HepG2 (cell line): ENCODE data around the gene SAMD4A. TPM values are rescaled to one million over a fixed set of nuclear protein-coding genes. Genes with fewer than 3 reads are reported as not detected.

Experiments
- ATAC-seq: fragments of 200-7000 bp; cut with Tn5 transposase; 3 replicates; pipeline ENCODE4 v1.9.1; 2020; ENCODE audit warnings: mild to moderate bottlenecking, moderate library complexity
- BruUV-seq: library from RNA; stranded (reverse); fragments of 400-500 nt; replicated peaks from 2 replicates; lab custom pipeline; 2021; lab: Mats Ljungman, UMichigan
- CTCF ChIA-PET: fragments of 300-600 bp; formaldehyde crosslinking; extraction: SDS; loops from one replicate; lab custom pipeline; 2021; ENCODE audit warnings: low total read pairs, inconsistent platforms, low intra/inter-chr PET ratio; lab: Yijun Ruan, JAX
- POLR2A ChIA-PET: fragments of 350-600 bp; sonication (Branson Sonifier 250); formaldehyde crosslinking; loops from one replicate; lab custom pipeline; 2020; ENCODE audit warnings: antibody characterized with exemption, inconsistent platforms; lab: Yijun Ruan, JAX
- DNase-seq: peaks from one replicate; pipeline ENCODE4 v3.0.0-alpha.2; 2015; ENCODE audit warnings: low spot score
- FAIRE-seq: peaks from 3 replicates; lab custom pipeline; 2011; peaks lifted over from hg19 to GRCh38; lab: Jason Lieb, UNC
- H2AFZ ChIP-seq: one replicate; pipeline ENCODE4 v1.6.1; 2011; ENCODE audit warnings: low read length, inconsistent platforms
- H3K27ac ChIP-seq: fragments of 300-600 bp; 3 replicates; pipeline ENCODE4 v1.8.0; 2011; ENCODE audit warnings: mixed run types, mild to moderate bottlenecking, mixed read lengths, low read length, inconsistent platforms; ENCODE audit not compliant: insufficient read depth; ENCODE audit errors: extremely low read length
- H3K27me3 ChIP-seq, 2 experiments: fragments of 200-600 bp in 1 of 2; 2 replicates in 1 of 2; 3 replicates in 1 of 2; pipeline versions ENCODE4 v1.6.0 to v1.8.0; 2011; ENCODE audit warnings: low read length in 2 of 2, mild to moderate bottlenecking in 2 of 2, moderate library complexity in 2 of 2, inconsistent platforms in 1 of 2; ENCODE audit not compliant: insufficient read depth in 2 of 2, control insufficient read depth in 1 of 2
- H3K36me3 ChIP-seq, 2 experiments: fragments of 200-600 bp in 1 of 2; replicated peaks in 1 of 2; 2 replicates in 1 of 2; 3 replicates in 1 of 2; pipeline versions ENCODE4 v1.5.1 to v1.8.0; 2011; ENCODE audit warnings: low read length in 2 of 2, inconsistent platforms in 1 of 2; ENCODE audit not compliant: insufficient read depth in 2 of 2, control insufficient read depth in 1 of 2
- H3K4me1 ChIP-seq: 2 replicates; pipeline ENCODE4 v1.5.1; 2012; ENCODE audit warnings: low read length, inconsistent platforms; ENCODE audit not compliant: insufficient read depth
- H3K4me2 ChIP-seq: 2 replicates; pipeline ENCODE4 v1.6.0; 2011; ENCODE audit warnings: low read depth, low read length, inconsistent platforms
- H3K4me3 ChIP-seq, 3 experiments: fragments of 200-600 bp in 1 of 3; sonication (generic), shearing (Covaris generic) in 1 of 3; replicated peaks in 1 of 3; 2 replicates each; pipeline ENCODE4 v1.5.1; 2011 to 2016; ENCODE audit warnings: low read length in 3 of 3, inconsistent platforms in 2 of 3, low read depth in 2 of 3, mild to moderate bottlenecking in 2 of 3, control low read depth in 1 of 3, mixed read lengths in 1 of 3; ENCODE audit not compliant: insufficient read depth in 1 of 3
- H3K79me2 ChIP-seq: one replicate; pipeline ENCODE4 v1.6.1; 2011; ENCODE audit warnings: low read length, inconsistent platforms; ENCODE audit not compliant: insufficient read depth
- H3K9ac ChIP-seq: 2 replicates; pipeline ENCODE4 v1.6.0; 2011; ENCODE audit warnings: mild to moderate bottlenecking, low read depth, low read length, inconsistent platforms; ENCODE audit not compliant: insufficient read depth
- H3K9me3 ChIP-seq: 2 replicates; pipeline ENCODE4 v1.5.1; 2012; ENCODE audit warnings: mild to moderate bottlenecking, low read length
- H4K20me1 ChIP-seq: 2 replicates; pipeline ENCODE4 v1.6.0; 2011; ENCODE audit warnings: inconsistent platforms, mild to moderate bottlenecking, low read length, moderate library complexity; ENCODE audit not compliant: insufficient read depth
- ARID4A ChIP-seq: sonication (generic); formaldehyde crosslinking; IDR thresholded peaks from 2 replicates; pipeline ENCODE4 v1.5.0; 2020; ENCODE audit warnings: mild to moderate bottlenecking, missing genetic modification reagents, borderline replicate concordance
- ATF4 ChIP-seq, 2 experiments: fragments of 450-650 bp in 1 of 2; sonication (generic) in 1 of 2; formaldehyde crosslinking; IDR thresholded peaks; 2 replicates each; pipeline versions ENCODE4 v1.5.0 to v1.8.0; 2020 to 2022; ENCODE audit warnings: mild to moderate bottlenecking in 1 of 2, missing genetic modification reagents in 1 of 2
- ETV6 ChIP-seq: sonication (generic); formaldehyde crosslinking; conservative IDR thresholded peaks from 2 replicates; pipeline ENCODE4 v1.4.0; 2020; ENCODE audit warnings: missing genetic modification reagents
- NBN ChIP-seq: fragments of 450-650 bp; conservative IDR thresholded peaks from 2 replicates; pipeline ENCODE4 v1.6.1; 2017
- SMAD1 ChIP-seq: sonication (generic); formaldehyde crosslinking; IDR thresholded peaks from 2 replicates; pipeline ENCODE4 v1.4.0; 2020; ENCODE audit warnings: missing genetic modification reagents, low read depth, mild to moderate bottlenecking, borderline replicate concordance
- TERF1 ChIP-seq: sonication (generic); formaldehyde crosslinking; IDR thresholded peaks from 2 replicates; pipeline ENCODE4 v1.8.0; 2022; ENCODE audit warnings: mild to moderate bottlenecking, missing genetic modification reagents, moderate library complexity
- UBTF ChIP-seq: sonication (generic); formaldehyde crosslinking; IDR thresholded peaks from 2 replicates; pipeline ENCODE4 v1.4.0; 2020; ENCODE audit warnings: mild to moderate bottlenecking, missing genetic modification reagents
- ZBTB38 ChIP-seq: sonication (generic); formaldehyde crosslinking; IDR thresholded peaks from 2 replicates; pipeline ENCODE4 v1.5.1; 2020; ENCODE audit warnings: mild to moderate bottlenecking, missing genetic modification reagents
- ZMYM4 ChIP-seq: sonication (generic); formaldehyde crosslinking; IDR thresholded peaks from 2 replicates; pipeline ENCODE4 v1.8.1; 2023; ENCODE audit warnings: mild to moderate bottlenecking, missing genetic modification reagents
- ZNF24 ChIP-seq: fragments of 450-650 bp; IDR thresholded peaks from 2 replicates; pipeline ENCODE4 v1.6.1; 2017; ENCODE audit warnings: antibody characterized with exemption, mild to moderate bottlenecking
- ZNF414 ChIP-seq: sonication (generic); formaldehyde crosslinking; IDR thresholded peaks from 2 replicates; pipeline ENCODE4 v1.5.0; 2020; ENCODE audit warnings: missing genetic modification reagents
- WGBS: methylation state at CpG from one replicate; pipeline ENCODE4 v1.1.6; 2017; ENCODE audit warnings: low lambda C conversion rate; 5-methylcytosine and 5-hydroxymethylcytosine counted together
- in situ Hi-C: cut with HindIII; loops from 2 replicates; pipeline ENCODE4 v1.10.0; 2017; ENCODE audit warnings: low pct_unique_long_range_greater_than_20kb; ENCODE audit not compliant: extremely low pct_ligation_motif_present
- intact Hi-C: fragments of 100-400 bp; cut with micrococcal nuclease; formaldehyde crosslinking; loops from one replicate; pipeline ENCODE4 v1.10.0; 2022; ENCODE audit not compliant: unreplicated experiment
- polyA plus RNA-seq, 8 experiments: library from polyadenylated mRNA; depleted of rRNA in 3 of 8; stranded (reverse) in 7 of 8; unstranded in 1 of 8; fragments of >200 nt; fragmentation: Illumina TruSeq in 4 of 8; extraction: Trizol in 4 of 8; gene quantifications; 2 replicates each; pipeline versions ENCODE4 v1.2.1 to v1.2.3, GENCODE V29; 2011 to 2016; ENCODE audit warnings: low read depth in 4 of 8, missing spikeins in 1 of 8, mixed read lengths in 1 of 8; ENCODE audit not compliant: insufficient read depth in 1 of 8
- total RNA-seq, 5 experiments: library from RNA; depleted of rRNA; stranded (reverse); fragments of >200 nt; fragmentation: Illumina TruSeq; extraction: Trizol; gene quantifications; 2 replicates each; pipeline ENCODE4 v1.2.3, GENCODE V29; 2016; ENCODE audit warnings: low read depth in 1 of 5

Gene SAMD4A
- total and polyA plus RNA-seq, 2 of the 13 experiments (the other 11 are each of a cell fraction or from before 2014, with no cell fraction given), result 11.8 to 13.0 TPM

- no peak for TF ChIP-seq SMAD1 (CRISPR knock-in tag)
Observed at GRCh38 chr14:54837508-54838149, 270.7 kb downstream of the SAMD4A start (continued).

- Histone ChIP-seq H3K4me1 (peaks cover 71% of the 10 kb centered on the region), H3K79me2 (no peaks in the 10 kb centered on the region), H3K9ac (no peak overlapping the region), H3K4me2 (peak overlapping the region; percentile 52), H3K9me3 (no peaks in the 10 kb centered on the region), H3K36me3 (peaks cover 0 to 4% of the 10 kb centered on the region in 2 experiments; a peak in 2 of 5 replicates), H3K27ac (peak overlapping the region; percentile 75), H3K27me3 (no peaks in the 10 kb centered on the region), H2AFZ (no peak overlapping the region), H3K4me3 (no peak overlapping the region; a peak in 1 of 6 replicates), H4K20me1 (no peaks in the 10 kb centered on the region)
- 54% methylated on average over 10 of the region's 10 CpGs for WGBS
- intact Hi-C loops (loop anchor here (5.0 kb wide), 1 partner anchor 63 kb away; the partner anchor contains the start of gene GCH1), in situ Hi-C loops (no loop called here)
- ChIA-PET POLR2A (no interaction called here), CTCF (no interaction called here)
- FAIRE-seq (no peak), ATAC-seq (no peak), DNase-seq (no peak)
- no TSS peak for BruUV-seq
- no peak for TF ChIP-seq TERF1 (CRISPR knock-in tag)
- TF ChIP-seq ATF4 (CRISPR knock-in tag; IDR thresholded peaks at IDR 0.05), result no peak
- TF ChIP-seq ARID4A (CRISPR knock-in tag), result 0 out of 2 replicates have a peak, but pooled peaks have one; percentile 24
- 0 out of 2 replicates have a peak, but pooled peaks have one; percentile 8 for TF ChIP-seq ZNF414
- TF ChIP-seq NBN, result no peak
- TF ChIP-seq UBTF (CRISPR knock-in tag), result 0 out of 2 replicates have a peak, but pooled peaks have one; percentile 1
- no peak for TF ChIP-seq ZNF24
- no peak for TF ChIP-seq ETV6 (CRISPR knock-in tag)
- TF ChIP-seq ZBTB38 (CRISPR knock-in tag), result 0 out of 2 replicates have a peak, but pooled peaks have one; percentile 38
- 0 out of 2 replicates have a peak, but pooled peaks have one; percentile 26 for TF ChIP-seq ZMYM4 (CRISPR knock-in tag)
Observed at GRCh38 chr14:54838931-54839512, 272.1 kb downstream of the SAMD4A start.
